Mesenchymal stem cell (in vitro differentiated cells and primary cell): ENCODE results near the gene TMEM175.
A peak's percentile ranks its signal among the peaks of the same experiment; 100 is the strongest.

Source experiments
- DNase-seq: peaks from one replicate; pipeline ENCODE4 v3.0.0-alpha.2; 2013
- H2AFZ ChIP-seq: one replicate; pipeline ENCODE4 v1.6.1; 2013; ENCODE audit warnings: low read depth, mild to moderate bottlenecking, control low read depth, inconsistent platforms, low read length, moderate library complexity
- H2AK5ac ChIP-seq: 2 replicates; pipeline ENCODE4 v1.6.1; 2013; ENCODE audit warnings: low read length, moderate library complexity, mild to moderate bottlenecking, inconsistent platforms; ENCODE audit not compliant: severe bottlenecking
- H2BK120ac ChIP-seq: one replicate; pipeline ENCODE4 v1.6.1; 2013; ENCODE audit warnings: low read depth, mild to moderate bottlenecking, inconsistent platforms, low read length, moderate library complexity
- H2BK12ac ChIP-seq, 2 experiments: one replicate each; pipeline ENCODE4 v1.6.1; 2013; ENCODE audit warnings: inconsistent platforms in 2 of 2, low read length in 2 of 2, mild to moderate bottlenecking in 2 of 2, moderate library complexity in 2 of 2, control low read depth in 1 of 2
- H2BK15ac ChIP-seq: one replicate; pipeline ENCODE4 v1.6.1; 2013; ENCODE audit warnings: mild to moderate bottlenecking, low read depth, inconsistent platforms; ENCODE audit not compliant: poor library complexity, severe bottlenecking
- H2BK5ac ChIP-seq: 2 replicates; pipeline ENCODE4 v1.6.1; 2013; ENCODE audit warnings: low read depth, mild to moderate bottlenecking, low read length, control low read depth, inconsistent platforms; ENCODE audit not compliant: poor library complexity, severe bottlenecking
- H3K14ac ChIP-seq, 2 experiments: one replicate each; pipeline ENCODE4 v1.6.1; 2013; ENCODE audit warnings: inconsistent platforms in 2 of 2, low read length in 2 of 2, control low read depth in 1 of 2, mild to moderate bottlenecking in 1 of 2, moderate library complexity in 1 of 2
- H3K18ac ChIP-seq, 2 experiments: one replicate each; pipeline ENCODE4 v1.6.1; 2013; ENCODE audit warnings: inconsistent platforms in 2 of 2, low read length in 2 of 2, control low read depth in 1 of 2, low read depth in 1 of 2, mild to moderate bottlenecking in 1 of 2
- H3K23ac ChIP-seq, 2 experiments: one replicate each; pipeline ENCODE4 v1.6.1; 2013; ENCODE audit warnings: inconsistent platforms in 2 of 2, low read length in 2 of 2, mild to moderate bottlenecking in 2 of 2, moderate library complexity in 2 of 2, control low read depth in 1 of 2
- H3K27ac ChIP-seq: 2 replicates; pipeline ENCODE4 v1.5.1; 2013; ENCODE audit warnings: mild to moderate bottlenecking, moderate library complexity, low read length, control low read depth, inconsistent platforms; ENCODE audit not compliant: poor library complexity, severe bottlenecking
- H3K27me3 ChIP-seq, 2 experiments: 2 replicates each; pipeline versions ENCODE4 v1.6.1 to v1.7.0; 2013; ENCODE audit warnings: low read length in 2 of 2, mild to moderate bottlenecking in 2 of 2, moderate library complexity in 2 of 2, control low read depth in 1 of 2, inconsistent platforms in 1 of 2; ENCODE audit not compliant: control insufficient read depth in 1 of 2, insufficient read depth in 1 of 2
- H3K36me3 ChIP-seq, 2 experiments: 2 replicates each; pipeline versions ENCODE4 v1.6.1 to v1.7.0; 2013; ENCODE audit warnings: low read length in 2 of 2, control low read depth in 1 of 2, inconsistent platforms in 1 of 2, low read depth in 1 of 2, mild to moderate bottlenecking in 1 of 2; ENCODE audit not compliant: insufficient read depth in 2 of 2, control insufficient read depth in 1 of 2
- H3K4ac ChIP-seq, 2 experiments: one replicate each; pipeline ENCODE4 v1.6.1; 2013; ENCODE audit warnings: inconsistent platforms in 2 of 2, low read length in 2 of 2, mild to moderate bottlenecking in 2 of 2, moderate library complexity in 2 of 2, control low read depth in 1 of 2, low read depth in 1 of 2
- H3K4me1 ChIP-seq: 2 replicates; pipeline ENCODE4 v1.6.1; 2013; ENCODE audit warnings: low read depth, low read length, control low read depth; ENCODE audit not compliant: control insufficient read depth, insufficient read depth
- H3K4me2 ChIP-seq: 2 replicates; pipeline ENCODE4 v1.6.1; 2013; ENCODE audit warnings: low read length, mild to moderate bottlenecking, inconsistent platforms; ENCODE audit not compliant: poor library complexity, severe bottlenecking
- H3K4me3 ChIP-seq, 2 experiments: 2 replicates each; pipeline versions ENCODE4 v1.5.1 to v1.7.0; 2013; ENCODE audit warnings: low read length in 2 of 2, mild to moderate bottlenecking in 2 of 2, control low read depth in 1 of 2, low read depth in 1 of 2; ENCODE audit not compliant: insufficient read depth in 1 of 2
- H3K79me1 ChIP-seq: replicated peaks from 2 replicates; pipeline ENCODE4 v1.6.1; 2013; ENCODE audit warnings: mild to moderate bottlenecking, control low read depth, low read length, inconsistent platforms; ENCODE audit not compliant: poor library complexity, severe bottlenecking
- H3K9ac ChIP-seq: 2 replicates; pipeline ENCODE4 v1.7.0; 2013; ENCODE audit warnings: mild to moderate bottlenecking, low read length, moderate library complexity
- H3K9me3 ChIP-seq: 2 replicates; pipeline ENCODE4 v1.7.0; 2013; ENCODE audit warnings: mild to moderate bottlenecking, low read length; ENCODE audit not compliant: control insufficient read depth
- H4K8ac ChIP-seq: one replicate; pipeline ENCODE4 v1.6.1; 2013; ENCODE audit warnings: inconsistent platforms, mild to moderate bottlenecking, low read length, moderate library complexity
- H4K91ac ChIP-seq: one replicate; pipeline ENCODE4 v1.6.1; 2013; ENCODE audit warnings: mild to moderate bottlenecking, low read length, inconsistent platforms
- WGBS: methylation state at CpG from one replicate; pipeline ENCODE4 v1.1.7; 2013; ENCODE audit warnings: mixed read lengths; 5-methylcytosine and 5-hydroxymethylcytosine counted together

The TMEM175 gene

GRCh38 chr4:970046-970745 is 37.9 kb downstream of the TMEM175 start:
- H3K9ac ChIP-seq, result no peak overlapping the region
- H2BK5ac ChIP-seq, result no peak overlapping the region
- H3K36me3 ChIP-seq, result peaks cover 23 to 51% of the 10 kb centered on the region in 2 experiments
- H3K4ac ChIP-seq, result no peak overlapping the region
- DNase-seq, result no peak
- no peak overlapping the region for H3K18ac ChIP-seq
- WGBS, result 86% methylated on average over 25 of the region's 25 CpGs
- no peak overlapping the region for H2AK5ac ChIP-seq
- no peak overlapping the region for H4K91ac ChIP-seq
- H3K14ac ChIP-seq, result no peak overlapping the region
- peaks cover 39% of the 10 kb centered on the region for H3K4me1 ChIP-seq
- no peak overlapping the region for H2BK15ac ChIP-seq
- H3K27ac ChIP-seq, result no peak overlapping the region
- no peak overlapping the region for H3K23ac ChIP-seq
- H3K9me3 ChIP-seq, result no peaks in the 10 kb centered on the region
- H3K4me3 ChIP-seq, result no peak overlapping the region
- no peak overlapping the region for H2BK120ac ChIP-seq
- no peak overlapping the region for H3K4me2 ChIP-seq
- H2AFZ ChIP-seq, result no peak overlapping the region
- no peak overlapping the region for H2BK12ac ChIP-seq
- H3K27me3 ChIP-seq, result no peaks in the 10 kb centered on the region
- no peak overlapping the region for H4K8ac ChIP-seq
- H3K79me1 ChIP-seq, result peaks cover 36% of the 10 kb centered on the region

DNA sequence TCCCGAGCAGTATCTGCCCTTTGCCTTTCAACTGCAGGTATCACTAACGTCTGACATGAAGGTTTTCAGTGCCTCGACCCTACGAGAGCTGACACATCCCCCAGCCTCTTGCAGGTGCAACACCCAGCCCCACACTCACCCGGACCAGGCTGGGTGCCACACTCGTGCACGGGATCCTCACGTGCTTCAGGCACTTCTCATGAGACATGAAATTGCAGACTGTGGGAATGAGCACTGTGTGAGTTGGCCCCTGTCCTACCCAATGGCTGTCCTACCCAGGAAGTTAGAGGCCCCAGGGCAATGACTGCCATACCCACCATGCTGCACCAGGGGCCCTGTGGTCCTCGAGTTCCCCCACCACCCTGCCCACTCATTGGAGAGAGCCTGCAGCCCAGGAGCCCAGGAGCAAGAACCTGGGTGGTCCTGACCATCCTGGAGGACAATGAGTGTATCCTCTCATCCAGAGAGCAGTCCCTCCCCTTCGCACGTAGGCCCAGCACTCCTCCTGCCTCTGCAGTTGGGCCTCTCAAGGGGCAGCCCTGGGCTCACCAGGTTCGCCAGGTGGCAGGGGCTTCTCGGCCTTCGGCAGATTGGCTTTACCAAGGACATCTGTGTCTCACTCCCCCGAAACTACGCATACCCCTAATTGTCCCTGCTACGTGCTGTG is 38.7 kb downstream of the TMEM175 start:
- no peak overlapping the region for H2BK5ac ChIP-seq
- no peak overlapping the region for H3K23ac ChIP-seq
- 77% methylated on average over 17 of the region's 17 CpGs for WGBS
- peak overlapping the region; percentile 6 for H2AFZ ChIP-seq
- no peak overlapping the region for H2AK5ac ChIP-seq
- H2BK12ac ChIP-seq, result no peak overlapping the region
- no peak overlapping the region for H3K18ac ChIP-seq
- DNase-seq, result no peak
- H3K4me1 ChIP-seq, result peaks cover 34% of the 10 kb centered on the region
- peaks cover 36% of the 10 kb centered on the region for H3K79me1 ChIP-seq
- no peak overlapping the region for H4K8ac ChIP-seq
- H3K36me3 ChIP-seq, result peaks cover 15 to 43% of the 10 kb centered on the region in 2 experiments
- H3K9me3 ChIP-seq, result no peaks in the 10 kb centered on the region
- no peak overlapping the region for H3K14ac ChIP-seq
- peak overlapping the region in 1 of 2 experiments; percentile 21 for H3K4ac ChIP-seq
- no peak overlapping the region for H2BK15ac ChIP-seq
- H4K91ac ChIP-seq, result no peak overlapping the region
- H3K4me3 ChIP-seq, result no peak overlapping the region
- no peak overlapping the region for H3K27ac ChIP-seq
- no peak overlapping the region for H3K9ac ChIP-seq
- H3K4me2 ChIP-seq, result no peak overlapping the region
- no peaks in the 10 kb centered on the region for H3K27me3 ChIP-seq
- H2BK120ac ChIP-seq, result no peak overlapping the region

DNA sequence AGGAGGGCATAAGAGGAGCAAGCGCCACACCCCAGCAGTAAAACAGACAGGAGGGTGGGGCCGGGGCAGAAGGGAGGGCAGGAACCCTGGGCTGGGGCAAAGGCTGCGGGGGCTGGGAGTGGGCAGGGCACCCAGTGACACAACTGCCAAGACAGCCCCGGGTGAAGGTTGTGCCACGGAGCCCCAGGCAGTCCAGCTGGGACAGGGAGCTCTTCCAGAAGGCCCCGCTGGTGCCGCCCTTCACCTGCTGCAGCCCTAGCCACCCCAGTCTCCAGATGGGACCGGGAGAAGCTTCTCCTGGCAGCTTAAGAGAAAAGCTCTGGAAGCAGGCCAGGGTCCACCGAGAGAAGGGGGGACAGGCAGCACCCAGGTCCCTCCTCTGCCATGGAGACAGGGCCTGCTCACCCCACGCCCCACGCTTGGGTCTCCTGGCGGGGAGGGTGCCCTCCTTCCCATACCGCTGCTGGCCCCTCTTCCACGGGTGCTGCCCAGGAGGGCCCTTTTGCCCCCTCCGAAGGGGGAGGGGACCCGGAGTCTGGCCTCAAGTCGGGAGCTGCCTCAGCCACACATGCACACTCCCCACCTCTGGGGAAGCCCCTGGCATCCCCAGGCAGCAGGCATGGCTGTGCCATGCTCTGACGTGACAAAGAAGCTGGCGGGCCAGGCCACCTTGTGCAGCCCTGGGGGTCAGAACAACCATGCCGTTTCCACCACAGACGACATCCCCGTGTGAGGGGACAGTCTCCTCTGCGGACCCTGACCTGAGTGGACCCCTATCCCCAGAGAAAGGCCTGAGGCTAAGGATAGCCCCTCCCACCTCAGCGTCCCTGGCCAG is 39.6 kb downstream of the TMEM175 start:
- DNase-seq, result no peak
- no peaks in the 10 kb centered on the region for H3K27me3 ChIP-seq
- H3K79me1 ChIP-seq, result peaks cover 36% of the 10 kb centered on the region
- peak overlapping the region; percentile 79 for H3K9ac ChIP-seq
- no peak overlapping the region for H3K4ac ChIP-seq
- no peak overlapping the region for H3K27ac ChIP-seq
- H3K9me3 ChIP-seq, result no peaks in the 10 kb centered on the region
- H2AK5ac ChIP-seq, result no peak overlapping the region
- no peak overlapping the region for H3K14ac ChIP-seq
- H3K4me3 ChIP-seq, result peak overlapping the region in 1 of 2 experiments; percentile 86
- WGBS, result 84% methylated on average over 24 of the region's 24 CpGs
- H4K91ac ChIP-seq, result no peak overlapping the region
- H3K4me2 ChIP-seq, result peak overlapping the region; percentile 80
- H2AFZ ChIP-seq, result no peak overlapping the region
- H3K23ac ChIP-seq, result no peak overlapping the region
- peaks cover 32% of the 10 kb centered on the region for H3K4me1 ChIP-seq
- H3K18ac ChIP-seq, result no peak overlapping the region
- H3K36me3 ChIP-seq, result peaks cover 6 to 34% of the 10 kb centered on the region in 2 experiments
- H4K8ac ChIP-seq, result no peak overlapping the region
- no peak overlapping the region for H2BK12ac ChIP-seq
- H2BK120ac ChIP-seq, result no peak overlapping the region
- no peak overlapping the region for H2BK5ac ChIP-seq
- peak overlapping the region; percentile 80 for H2BK15ac ChIP-seq
